NB4 (cell line): ENCODE measurements around the gene TMEM168.

Experiments
- MAX ChIP-seq: IDR thresholded peaks from 2 replicates; pipeline ENCODE4 v1.6.1; 2011; ENCODE audit warnings: low read depth, low read length
- POLR2A ChIP-seq: IDR thresholded peaks from 2 replicates; pipeline ENCODE4 v1.6.1; 2011; ENCODE audit warnings: mild to moderate bottlenecking; ENCODE audit not compliant: insufficient read length; ENCODE audit errors: extremely low read depth
- TF ChIP-seq, protein P1 (sequence below): IDR thresholded peaks from one replicate; pipeline ENCODE4 v1.5.1; 2012; ENCODE audit warnings: low read depth, low read length

GRCh38 chr7:112792441-112792840, 2.2 kb upstream of the TMEM168 start:
- TF ChIP-seq, protein P1, sequence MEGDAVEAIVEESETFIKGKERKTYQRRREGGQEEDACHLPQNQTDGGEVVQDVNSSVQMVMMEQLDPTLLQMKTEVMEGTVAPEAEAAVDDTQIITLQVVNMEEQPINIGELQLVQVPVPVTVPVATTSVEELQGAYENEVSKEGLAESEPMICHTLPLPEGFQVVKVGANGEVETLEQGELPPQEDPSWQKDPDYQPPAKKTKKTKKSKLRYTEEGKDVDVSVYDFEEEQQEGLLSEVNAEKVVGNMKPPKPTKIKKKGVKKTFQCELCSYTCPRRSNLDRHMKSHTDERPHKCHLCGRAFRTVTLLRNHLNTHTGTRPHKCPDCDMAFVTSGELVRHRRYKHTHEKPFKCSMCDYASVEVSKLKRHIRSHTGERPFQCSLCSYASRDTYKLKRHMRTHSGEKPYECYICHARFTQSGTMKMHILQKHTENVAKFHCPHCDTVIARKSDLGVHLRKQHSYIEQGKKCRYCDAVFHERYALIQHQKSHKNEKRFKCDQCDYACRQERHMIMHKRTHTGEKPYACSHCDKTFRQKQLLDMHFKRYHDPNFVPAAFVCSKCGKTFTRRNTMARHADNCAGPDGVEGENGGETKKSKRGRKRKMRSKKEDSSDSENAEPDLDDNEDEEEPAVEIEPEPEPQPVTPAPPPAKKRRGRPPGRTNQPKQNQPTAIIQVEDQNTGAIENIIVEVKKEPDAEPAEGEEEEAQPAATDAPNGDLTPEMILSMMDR: no peak
- TF ChIP-seq POLR2A (no peak), MAX (no peak)
